Astrocyte (in vitro differentiated cells and primary cell): ENCODE measurements around the gene GNG14. TPM values are rescaled to one million over a fixed set of nuclear protein-coding genes. Genes with fewer than 3 reads are reported as not detected.

Experiments
- DNase-seq: peaks from one replicate; pipeline ENCODE4 v3.0.0-alpha.2; 2010; ENCODE audit warnings: low read depth
- FAIRE-seq: peaks from 2 replicates; lab custom pipeline; 2011; peaks lifted over from hg19 to GRCh38; lab: Jason Lieb, UNC
- H2AFZ ChIP-seq: 2 replicates; pipeline ENCODE4 v1.6.0; 2012; ENCODE audit warnings: low read depth, low read length, inconsistent platforms
- H3K27ac ChIP-seq: 2 replicates; pipeline ENCODE4 v1.5.1; 2011; ENCODE audit warnings: low read depth, low read length, inconsistent platforms
- H3K27me3 ChIP-seq: 2 replicates; pipeline ENCODE4 v1.6.0; 2011; ENCODE audit warnings: low read length, inconsistent platforms; ENCODE audit not compliant: insufficient read depth
- H3K36me3 ChIP-seq: 2 replicates; pipeline ENCODE4 v1.5.1; 2011; ENCODE audit warnings: low read length, inconsistent platforms; ENCODE audit not compliant: insufficient read depth
- H3K4me1 ChIP-seq: 2 replicates; pipeline ENCODE4 v1.5.1; 2011; ENCODE audit warnings: low read length, inconsistent platforms; ENCODE audit not compliant: insufficient read depth
- H3K4me2 ChIP-seq: 2 replicates; pipeline ENCODE4 v1.6.0; 2012; ENCODE audit warnings: low read length, inconsistent platforms
- H3K4me3 ChIP-seq: 2 replicates; pipeline ENCODE4 v1.5.1; 2011; ENCODE audit warnings: low read depth, mild to moderate bottlenecking, low read length, inconsistent platforms; ENCODE audit not compliant: insufficient read depth
- H3K79me2 ChIP-seq: 2 replicates; pipeline ENCODE4 v1.6.0; 2012; ENCODE audit warnings: mild to moderate bottlenecking, low read length, inconsistent platforms; ENCODE audit not compliant: insufficient read depth
- H3K9ac ChIP-seq: 2 replicates; pipeline ENCODE4 v1.6.0; 2012; ENCODE audit warnings: mild to moderate bottlenecking, low read length, inconsistent platforms
- H3K9me3 ChIP-seq: 2 replicates; pipeline ENCODE4 v1.5.1; 2012; ENCODE audit warnings: low read depth, mild to moderate bottlenecking, low read length, inconsistent platforms; ENCODE audit not compliant: insufficient read depth
- H4K20me1 ChIP-seq: 2 replicates; pipeline ENCODE4 v1.6.0; 2012; ENCODE audit warnings: low read length, inconsistent platforms; ENCODE audit not compliant: insufficient read depth
- H3K27ac Mint-ChIP-seq: one replicate; pipeline ENCODE4 v1.8.0; 2021; ENCODE audit warnings: mild to moderate bottlenecking, mixed read lengths; ENCODE audit not compliant: unreplicated experiment
- H3K27me3 Mint-ChIP-seq: one replicate; pipeline ENCODE4 v1.8.0; 2021; ENCODE audit warnings: low read depth, mixed read lengths; ENCODE audit not compliant: unreplicated experiment
- H3K36me3 Mint-ChIP-seq: one replicate; pipeline ENCODE4 v1.8.0; 2021; ENCODE audit warnings: low read depth, mixed read lengths; ENCODE audit not compliant: unreplicated experiment
- H3K4me1 Mint-ChIP-seq: one replicate; pipeline ENCODE4 v1.8.0; 2021; ENCODE audit warnings: low read depth, mixed read lengths; ENCODE audit not compliant: unreplicated experiment
- H3K4me3 Mint-ChIP-seq: one replicate; pipeline ENCODE4 v1.8.0; 2021; ENCODE audit warnings: mild to moderate bottlenecking, moderate library complexity, mixed read lengths; ENCODE audit not compliant: unreplicated experiment
- H3K9me3 Mint-ChIP-seq: one replicate; pipeline ENCODE4 v1.8.0; 2021; ENCODE audit warnings: mild to moderate bottlenecking, mixed read lengths; ENCODE audit not compliant: unreplicated experiment
- CTCF ChIP-seq: IDR thresholded peaks from 2 replicates; pipeline ENCODE4 v1.5.1; 2011; ENCODE audit warnings: low read depth, mild to moderate bottlenecking, inconsistent platforms, low read length, moderate library complexity; ENCODE audit not compliant: insufficient read depth
- EZH2 ChIP-seq: IDR thresholded peaks from 2 replicates; pipeline ENCODE4 v1.6.1; 2012; ENCODE audit warnings: mild to moderate bottlenecking, low read length, inconsistent platforms; ENCODE audit not compliant: insufficient read depth
- total RNA-seq: library from RNA; stranded (reverse); gene quantifications from 2 replicates; pipeline ENCODE4 v1.2.1, GENCODE V29; 2021

Gene GNG14
- total RNA-seq, 1 donor from 2014 or later = not detected

- Mint-ChIP-seq H3K27ac (no peak overlapping the region), H3K36me3 (peaks cover 14% of the 10 kb centered on the region)
- FAIRE-seq = no peak
Measured at GRCh38 chr19:12726988-12727316, 39.2 kb downstream of the GNG14 start.

GRCh38 chr19:12727745-12728433 lies 40.1 kb downstream of the GNG14 start:
- Histone ChIP-seq H3K4me2 (no peak overlapping the region), H4K20me1 (peaks cover 44% of the 10 kb centered on the region), H3K27ac (no peak overlapping the region), H3K79me2 (peaks cover 48% of the 10 kb centered on the region), H3K36me3 (peaks cover 19% of the 10 kb centered on the region), H2AFZ (no peak overlapping the region), H3K27me3 (no peaks in the 10 kb centered on the region), H3K4me3 (no peak overlapping the region), H3K4me1 (peaks cover 11% of the 10 kb centered on the region), H3K9ac (no peak overlapping the region), H3K9me3 (no peaks in the 10 kb centered on the region)
- no peak overlapping the region for H3K4me3 Mint-ChIP-seq
- no peaks in the 10 kb centered on the region for H3K9me3 Mint-ChIP-seq
- peaks cover 7% of the 10 kb centered on the region for H3K4me1 Mint-ChIP-seq
- no peak for DNase-seq
- H3K27ac Mint-ChIP-seq = no peak overlapping the region
- H3K27me3 Mint-ChIP-seq = no peaks in the 10 kb centered on the region
- peaks cover 14% of the 10 kb centered on the region for H3K36me3 Mint-ChIP-seq
- FAIRE-seq = no peak
- TF ChIP-seq CTCF = no peak
- TF ChIP-seq EZH2 = no peak

More at GRCh38 chr19:12726988-12727316, 39.2 kb downstream of the GNG14 start:
- Histone ChIP-seq H4K20me1 (peaks cover 34% of the 10 kb centered on the region), H3K4me3 (no peak overlapping the region), H3K79me2 (peaks cover 46% of the 10 kb centered on the region), H3K4me1 (peaks cover 4% of the 10 kb centered on the region), H3K36me3 (peaks cover 19% of the 10 kb centered on the region), H3K27me3 (no peaks in the 10 kb centered on the region), H3K27ac (no peak overlapping the region), H2AFZ (no peak overlapping the region), H3K4me2 (no peak overlapping the region), H3K9me3 (no peaks in the 10 kb centered on the region), H3K9ac (no peak overlapping the region)
- Mint-ChIP-seq H3K27me3 (no peaks in the 10 kb centered on the region), H3K9me3 (no peaks in the 10 kb centered on the region), H3K4me1 (peaks cover 6% of the 10 kb centered on the region), H3K4me3 (no peak overlapping the region)
- DNase-seq = no peak
- TF ChIP-seq EZH2 = no peak
- TF ChIP-seq CTCF = no peak

GRCh38 chr19:12730064-12730463 lies 42.3 kb downstream of the GNG14 start:
- Histone ChIP-seq H3K4me1 (peaks cover 11% of the 10 kb centered on the region), H3K9ac (no peak overlapping the region), H4K20me1 (peaks cover 55% of the 10 kb centered on the region), H3K79me2 (peaks cover 50% of the 10 kb centered on the region), H3K4me3 (no peak overlapping the region), H2AFZ (no peak overlapping the region), H3K9me3 (no peaks in the 10 kb centered on the region), H3K27me3 (no peaks in the 10 kb centered on the region), H3K4me2 (no peak overlapping the region), H3K36me3 (peaks cover 19% of the 10 kb centered on the region), H3K27ac (no peak overlapping the region)
- DNase-seq (no peak), FAIRE-seq (no peak)
- Mint-ChIP-seq H3K4me3 (peak overlapping the region; percentile 68), H3K27me3 (no peaks in the 10 kb centered on the region), H3K27ac (peak overlapping the region; percentile 26), H3K9me3 (no peaks in the 10 kb centered on the region), H3K36me3 (peaks cover 14% of the 10 kb centered on the region), H3K4me1 (peaks cover 3% of the 10 kb centered on the region)
- TF ChIP-seq CTCF (no peak), EZH2 (no peak)
